Heart left ventricle (tissue), 16 donors: ENCODE results near the gene GRIN1. TPM values are rescaled to one million over a fixed set of nuclear protein-coding genes. Genes with fewer than 3 reads are reported as not detected.

ENCODE experiments used
- ATAC-seq, 4 donors: fragments of 200-7000 bp; cut with Tn5 transposase; one replicate each; pipeline ENCODE4 v1.9.1; 2020 to 2022; ENCODE audit warnings: moderate library complexity in 4 of 4, mild to moderate bottlenecking in 3 of 4, moderate number of reproducible peaks in 1 of 4
- DNase-seq, 5 donors: peaks; one replicate each; pipeline ENCODE4 v3.0.0-alpha.2; 2020
- H3K27ac ChIP-seq, 12 donors: fragments of 200-600 bp; sonication (generic) in 4 of 12; one replicate each; pipeline versions ENCODE4 v1.5.0 to v1.8.0; 2016 to 2022; ENCODE audit warnings: mild to moderate bottlenecking in 2 of 12
- H3K27me3 ChIP-seq, 9 donors: fragments of 200-600 bp; sonication (generic) in 2 of 9; one replicate each; pipeline versions ENCODE4 v1.5.1 to v1.8.0; 2016 to 2022; ENCODE audit warnings: mild to moderate bottlenecking in 3 of 9
- H3K36me3 ChIP-seq, 9 donors: fragments of 200-600 bp; sonication (generic) in 2 of 9; one replicate each; pipeline versions ENCODE4 v1.5.0 to v1.8.0; 2018 to 2022; ENCODE audit warnings: mild to moderate bottlenecking in 2 of 9
- H3K4me1 ChIP-seq, 12 donors: fragments of 200-600 bp; sonication (generic) in 4 of 12; one replicate each; pipeline versions ENCODE4 v1.5.0 to v1.8.0; 2016 to 2022; ENCODE audit warnings: mild to moderate bottlenecking in 3 of 12
- H3K4me3 ChIP-seq, 12 donors: fragments of 200-600 bp; sonication (generic) in 4 of 12; one replicate each; pipeline versions ENCODE4 v1.5.0 to v1.8.0; 2017 to 2022; ENCODE audit warnings: mild to moderate bottlenecking in 9 of 12, moderate library complexity in 4 of 12
- H3K9me3 ChIP-seq, 12 donors: fragments of 200-600 bp; sonication (generic) in 4 of 12; one replicate each; pipeline versions ENCODE4 v1.5.0 to v1.8.0; 2016 to 2022; ENCODE audit warnings: mild to moderate bottlenecking in 1 of 12
- CTCF ChIP-seq, 12 donors: fragments of 200-600 bp; sonication (generic) in 4 of 12; IDR thresholded peaks; one replicate each; pipeline versions ENCODE4 v1.5.0 to v1.8.0; 2018 to 2022; ENCODE audit warnings: antibody characterized with exemption in 12 of 12, mild to moderate bottlenecking in 5 of 12
- POLR2A ChIP-seq, 2 donors: fragments of 450-650 bp; IDR thresholded peaks; one replicate each; pipeline ENCODE4 v1.6.1; 2017; ENCODE audit warnings: antibody characterized with exemption in 2 of 2, mild to moderate bottlenecking in 2 of 2, moderate library complexity in 2 of 2
- WGBS, 4 donors: extraction: QIAGEN DNeasy Blood & Tissue Kit in 2 of 4; methylation state at CpG; one replicate each; pipeline versions ENCODE4 v1.1.5 to v1.1.7; 2013 to 2018; 5-methylcytosine and 5-hydroxymethylcytosine counted together
- intact Hi-C, 10 donors: fragments of 100-400 bp; cut with DNase I; formaldehyde crosslinking; loops; one replicate each; pipeline versions ENCODE4 v1.11.1 to v1.14.2; 2022
- polyA plus RNA-seq, 2 donors: library from polyadenylated mRNA; stranded (reverse); fragments of 200-250 nt; gene quantifications; one replicate each; pipeline ENCODE4 v1.2.3, GENCODE V29; 2013
- total RNA-seq, 9 donors: library from RNA; depleted of rRNA in 2 of 9; stranded (reverse); fragments of >200 nt in 2 of 9; fragmentation: NEBNext Ultra II Directional in 3 of 9; extraction: Animal tissue kit (Norgen Biotek cat#: 25700) in 3 of 9; gene quantifications; one replicate each; pipeline versions ENCODE4 v1.1.0 to v1.2.4, GENCODE V29; 2016 to 2023
- donor health status: ischemic (EF 13 %, LVEDD 7.1; RV severe dilation, severe dysfunction).
- donor health status: healthy with polysubstance abuse.
- donor health status: DM: no; HTN: yes; CAD: no.
- donor health status: DM: no; HTN: no; CAD: no.
- donor health status: ischemic (EF 25% LVEDD 6.9; RV normal size, moderate dysfunction).
- donor health status: ischemic (EF 25% LVEDD 5.7; RV mildly dilated, moderate dysfunction).
- donor health status: healthy.
- donor health status: DM: yes; HTN: yes; CAD: no.
- donor health status: ischemic (EF 35%, LVEDD 5.7; RV mildly dilated, moderate dysfunction).
- donor health status: nonischemic (EF 11% LVEDD 7.7; RV severe dilation, severe dysfunction).
- donor health status: DM: yes; HTN: yes; CAD: no.
- donor health status: PGD.
- donor health status: ischemic (EF 29% LVEDD 5.4; RV normal size, mild dysfunction).
- donor health status: nonischemic (EF 23%, LVEDD 6.1; RV moderate dilation, normal function).

GRIN1 gene
- total and polyA plus RNA-seq, 11 donors: 0.10 TPM; not detected in 10

DNA sequence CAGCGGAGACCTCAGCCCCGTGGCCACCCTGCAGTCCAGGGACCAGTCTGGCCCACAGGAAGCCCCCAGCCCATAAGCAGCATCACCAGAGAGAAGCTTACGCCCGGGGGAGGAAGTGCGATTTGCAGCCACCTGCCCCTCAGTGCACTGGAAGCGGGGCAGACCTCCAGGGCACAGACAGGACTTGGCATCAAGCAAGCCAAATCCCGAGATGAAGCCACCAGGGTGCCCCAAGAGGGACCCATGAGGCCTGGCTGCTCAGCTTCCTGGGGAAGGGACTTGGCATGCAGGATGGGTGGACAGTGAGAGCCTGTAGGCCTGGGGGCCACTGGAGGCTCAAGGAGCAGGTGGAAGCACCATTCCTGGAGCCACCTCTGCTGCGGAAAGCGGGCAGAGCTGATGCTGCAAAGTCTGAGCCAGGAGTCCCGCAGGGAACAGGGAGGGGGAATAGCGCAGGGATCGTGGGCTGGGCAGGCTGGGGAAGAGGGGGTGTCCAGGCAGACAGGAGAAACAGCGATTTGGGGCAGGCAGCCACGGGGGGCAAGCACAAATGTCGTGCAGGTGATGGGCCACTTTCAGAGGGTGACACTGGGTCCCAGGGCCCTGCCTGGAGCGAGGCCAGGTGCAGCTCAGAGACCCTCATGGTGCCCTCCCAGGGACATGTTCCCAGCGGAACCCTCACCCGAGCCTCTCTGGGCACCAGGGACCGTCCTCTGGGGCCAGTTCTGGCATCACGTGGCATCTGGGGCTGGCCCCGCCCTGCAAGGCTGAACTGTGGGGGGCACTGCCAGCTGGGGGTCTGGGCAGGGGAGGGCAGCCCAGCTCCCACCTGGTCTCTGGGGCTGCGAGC is 27.7 kb downstream of the GRIN1 start:
- Histone ChIP-seq H3K4me3 (no peak overlapping the region), H3K27me3 (peaks cover 75 to 99% (median 85%) of the 10 kb centered on the region in 9 donors), H3K4me1 (peaks cover 6 to 55% (median 28%) of the 10 kb centered on the region in 12 donors)

DNA sequence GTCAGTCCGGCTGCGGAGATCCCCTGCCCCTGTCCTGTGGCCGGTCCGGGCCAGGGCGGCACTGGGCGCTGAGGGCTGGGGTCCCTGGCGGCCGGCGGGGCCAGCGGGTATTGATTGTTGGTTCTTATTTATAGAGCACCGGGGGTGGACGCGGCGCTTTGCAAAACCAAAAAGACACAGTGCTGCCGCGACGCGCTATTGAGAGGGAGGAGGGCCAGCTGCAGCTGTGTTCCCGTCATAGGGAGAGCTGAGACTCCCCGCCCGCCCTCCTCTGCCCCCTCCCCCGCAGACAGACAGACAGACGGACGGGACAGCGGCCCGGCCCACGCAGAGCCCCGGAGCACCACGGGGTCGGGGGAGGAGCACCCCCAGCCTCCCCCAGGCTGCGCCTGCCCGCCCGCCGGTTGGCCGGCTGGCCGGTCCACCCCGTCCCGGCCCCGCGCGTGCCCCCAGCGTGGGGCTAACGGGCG is 28.4 kb downstream of the GRIN1 start:
- Histone ChIP-seq H3K4me1 (peaks cover 6 to 48% (median 28%) of the 10 kb centered on the region in 12 donors), H3K9me3 (no peaks in the 10 kb centered on the region), H3K27ac (no peak overlapping the region), H3K4me3 (peak overlapping the region in 1 of 12 donors; percentile 55), H3K27me3 (peaks cover 68 to 93% (median 78%) of the 10 kb centered on the region in 9 donors), H3K36me3 (no peaks in the 10 kb centered on the region)
- ATAC-seq: no peak
- WGBS, 4 donors: 29 to 48% (median 35%) methylated on average over 19 to 44 of the region's 44 CpGs
- DNase-seq: no peak
- intact Hi-C loops: loop anchor here in 1 of 10 donors (5.0 kb wide), 1 partner anchor 40 kb away; no protein-coding TSS in a partner anchor
- no peak for TF ChIP-seq CTCF (IDR thresholded peaks at IDR 0.05)
- no peak for TF ChIP-seq POLR2A (IDR thresholded peaks at IDR 0.05)

More for the DNA sequence above, 27.7 kb downstream of the GRIN1 start:
- 69 to 84% (median 73%) methylated on average over 12 to 22 of the region's 22 CpGs for WGBS, 4 donors
- Histone ChIP-seq H3K36me3 (no peaks in the 10 kb centered on the region), H3K9me3 (no peaks in the 10 kb centered on the region), H3K27ac (no peak overlapping the region)
- DNase-seq (no peak), ATAC-seq (no peak)
- TF ChIP-seq POLR2A (IDR thresholded peaks at IDR 0.05) (no peak), CTCF (IDR thresholded peaks at IDR 0.05) (no peak)
- intact Hi-C loops: loop anchor here in 1 of 10 donors (5.0 kb wide), 1 partner anchor 39 kb away; no protein-coding TSS in a partner anchor

- Histone ChIP-seq H3K27ac (no peak overlapping the region), H3K4me3 (peak overlapping the region; percentile 21 to 55 (median 40)), H3K9me3 (no peaks in the 10 kb centered on the region), H3K36me3 (no peaks in the 10 kb centered on the region), H3K27me3 (peaks cover 61 to 93% (median 71%) of the 10 kb centered on the region in 9 donors), H3K4me1 (peaks cover 6 to 41% (median 23%) of the 10 kb centered on the region in 12 donors)
- TF ChIP-seq CTCF (IDR thresholded peaks at IDR 0.05): no peak
- TF ChIP-seq POLR2A (IDR thresholded peaks at IDR 0.05): no peak
- 2 to 7% (median 6%) methylated on average over 27 to 57 of the region's 57 CpGs for WGBS, 4 donors
- ATAC-seq (peak in 2 of 4 donors; percentile 9 to 22), DNase-seq (no peak)
- intact Hi-C loops: loop anchor here in 1 of 10 donors (5.0 kb wide), 1 partner anchor 41 kb away; no protein-coding TSS in a partner anchor
Observed at GRCh38 chr9:137167747-137168572, 29.0 kb downstream of the GRIN1 start.
